ENCODE results near the gene OR1F1. TPM values are rescaled to one million over a fixed set of nuclear protein-coding genes. Genes with fewer than 3 reads are reported as not detected.

The OR1F1 gene
- total and polyA plus RNA-seq, 2 donors (not counting 1 experiment from before 2014, with no cell fraction given): not detected

DNA sequence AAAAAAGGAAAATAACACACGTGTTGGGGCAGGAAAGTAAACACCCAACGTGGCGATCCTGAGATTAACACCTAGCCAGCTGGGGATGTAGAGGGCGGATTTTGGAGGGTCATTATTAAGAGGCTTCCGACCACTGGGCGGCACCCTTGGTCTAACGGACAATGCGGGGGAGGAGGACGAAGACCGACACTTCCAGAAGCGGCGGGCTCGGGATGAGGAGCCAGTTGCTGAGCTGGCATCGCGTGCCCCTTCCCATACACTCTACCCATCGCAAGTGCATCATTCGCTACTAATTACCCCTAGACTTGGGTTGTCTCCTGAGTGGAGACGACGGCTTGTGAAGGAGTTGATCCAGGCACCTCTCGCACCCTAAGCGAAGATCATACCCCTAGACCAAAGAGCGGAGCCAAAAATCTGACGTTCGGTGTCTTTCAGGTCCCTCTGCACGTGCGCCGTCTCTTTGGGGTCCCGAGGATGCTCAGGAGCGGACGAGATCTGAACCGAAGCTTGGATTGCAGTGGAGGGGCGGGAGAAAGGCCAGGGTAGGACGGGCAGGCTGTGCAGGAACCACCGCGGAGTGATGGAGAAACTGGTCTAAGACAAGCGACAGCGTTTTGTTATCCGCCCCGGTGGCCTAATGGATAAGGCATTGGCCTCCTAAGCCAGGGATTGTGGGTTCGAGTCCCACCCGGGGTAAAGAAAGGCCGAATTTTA lies 35.6 kb upstream of the OR1F1 start:
- Mint-ChIP-seq H3K27me3 (no peaks in the 10 kb centered on the region), H3K27ac (peak overlapping the region; percentile 93), H3K4me3 (peak overlapping the region; percentile 87), H3K4me1 (peaks cover 31% of the 10 kb centered on the region), H3K9me3 (ENCODE audit: insufficient read depth) (peaks cover 5% of the 10 kb centered on the region)
- H3K36me3 ChIP-seq (replicated peaks in 1 of 2; ENCODE audit: control extremely low read depth in 1 of 2, control insufficient read depth in 1 of 2, extremely low read depth in 1 of 2, insufficient read depth in 2 of 2, low read length in 1 of 2): no peaks in the 10 kb centered on the region
- intact Hi-C loops (cut with micrococcal nuclease): loop anchor here (1.0 to 10.0 kb wide), 7 partner anchors 14 to 305 kb away; partner anchors contain the start of genes HCFC1R1, THOC6, TNFRSF12A and ZNF263
- 2% methylated on average over 38 of the region's 42 CpGs for WGBS (ENCODE audit: insufficient coverage)
- peak overlapping the region in 1 of 2 donors; percentile 15 for H3K27ac ChIP-seq (ENCODE audit: low read length in 2 of 2)
- POLR2A ChIA-PET: interaction anchor here (0.6 kb wide), 1 partner anchor 20 kb away, joined by 3 read pairs; no protein-coding TSS in a partner anchor
- H3K4me2 ChIP-seq (replicated peaks; ENCODE audit: low read depth, low read length, poor library complexity, severe bottlenecking): peak overlapping the region; percentile 92
- H3K9ac ChIP-seq (ENCODE audit: low read length): peak overlapping the region; percentile 51
- peak overlapping the region; percentile 78 for H2AFZ ChIP-seq (ENCODE audit: insufficient read depth, low read depth, low read length, poor library complexity, severe bottlenecking)
- CTCF ChIA-PET: interaction anchor here (0.6 to 1.6 kb wide), 6 partner anchors 13 to 50 kb away, joined by 3 to 9 read pairs (median 4); no protein-coding TSS in a partner anchor
- ATAC-seq (ENCODE audit: low read depth) (peak; percentile 6), DNase-seq (peak; percentile 83)
- H3K4me3 ChIP-seq (ENCODE audit: control extremely low read depth in 1 of 5, extremely low read depth in 1 of 5, insufficient read depth in 1 of 5, low read depth in 2 of 5, low read length in 4 of 5): peak overlapping the region in 4 of 5 experiments; percentile 23 to 47 (median 42)
- no peaks in the 10 kb centered on the region for H3K79me2 ChIP-seq (ENCODE audit: control insufficient read depth, insufficient read depth, low read length)
- H3K9me3 ChIP-seq (ENCODE audit: control extremely low read depth in 1 of 3, control insufficient read depth in 2 of 3, insufficient read depth in 1 of 3, low read length in 2 of 3): peaks cover 0 to 38% (median 3%) of the 10 kb centered on the region in 3 donors
- peaks cover 22 to 38% of the 10 kb centered on the region in 2 donors for H3K4me1 ChIP-seq (ENCODE audit: control insufficient read depth in 2 of 2, insufficient read depth in 2 of 2, low read length in 2 of 2)
- no peaks in the 10 kb centered on the region for H3K27me3 ChIP-seq (replicated peaks in 1 of 4; ENCODE audit: control extremely low read depth in 1 of 4, control insufficient read depth in 3 of 4, insufficient read depth in 4 of 4, low read length in 3 of 4)
- H4K20me1 ChIP-seq (ENCODE audit: control insufficient read depth, insufficient read depth, low read length, poor library complexity, severe bottlenecking): no peaks in the 10 kb centered on the region
- TF ChIP-seq EZH2 (IDR thresholded peaks at IDR 0.05; ENCODE audit: borderline replicate concordance, insufficient read depth, low read depth, low read length, poor library complexity, severe bottlenecking): no peak
- no peak for TF ChIP-seq CTCF (IDR thresholded peaks at IDR 0.05)

- ATAC-seq (ENCODE audit: low read depth) (no peak), DNase-seq (no peak)
- WGBS (ENCODE audit: insufficient coverage): no CpG with 5 or more reads among the region's 8 CpGs
- Histone ChIP-seq H3K27ac (ENCODE audit: low read length in 2 of 2) (peak overlapping the region in 1 of 2 donors; percentile 15), H3K9ac (ENCODE audit: low read length) (peak overlapping the region; percentile 51), H3K4me3 (ENCODE audit: control extremely low read depth in 1 of 5, extremely low read depth in 1 of 5, insufficient read depth in 1 of 5, low read depth in 2 of 5, low read length in 4 of 5) (peak overlapping the region in 2 of 5 experiments; percentile 42 to 43), H2AFZ (ENCODE audit: insufficient read depth, low read depth, low read length, poor library complexity, severe bottlenecking) (peak overlapping the region; percentile 78), H4K20me1 (ENCODE audit: control insufficient read depth, insufficient read depth, low read length, poor library complexity, severe bottlenecking) (no peaks in the 10 kb centered on the region), H3K36me3 (replicated peaks in 1 of 2; ENCODE audit: control extremely low read depth in 1 of 2, control insufficient read depth in 1 of 2, extremely low read depth in 1 of 2, insufficient read depth in 2 of 2, low read length in 1 of 2) (no peaks in the 10 kb centered on the region), H3K9me3 (ENCODE audit: control extremely low read depth in 1 of 3, control insufficient read depth in 2 of 3, insufficient read depth in 1 of 3, low read length in 2 of 3) (peaks cover 0 to 38% (median 3%) of the 10 kb centered on the region in 3 donors), H3K27me3 (replicated peaks in 1 of 4; ENCODE audit: control extremely low read depth in 1 of 4, control insufficient read depth in 3 of 4, insufficient read depth in 4 of 4, low read length in 3 of 4) (no peaks in the 10 kb centered on the region), H3K79me2 (ENCODE audit: control insufficient read depth, insufficient read depth, low read length) (no peaks in the 10 kb centered on the region), H3K4me1 (ENCODE audit: control insufficient read depth in 2 of 2, insufficient read depth in 2 of 2, low read length in 2 of 2) (peaks cover 27 to 44% of the 10 kb centered on the region in 2 donors), H3K4me2 (replicated peaks; ENCODE audit: low read depth, low read length, poor library complexity, severe bottlenecking) (peak overlapping the region; percentile 92)
- no peaks in the 10 kb centered on the region for H3K27me3 Mint-ChIP-seq
- CTCF ChIA-PET: interaction anchor here (1.0 to 1.6 kb wide), 4 partner anchors 12 to 46 kb away, joined by 3 to 9 read pairs (median 6); no protein-coding TSS in a partner anchor
- H3K4me3 Mint-ChIP-seq: peak overlapping the region; percentile 87
- H3K27ac Mint-ChIP-seq: peak overlapping the region; percentile 93
- H3K9me3 Mint-ChIP-seq (ENCODE audit: insufficient read depth): peaks cover 5% of the 10 kb centered on the region
- POLR2A ChIA-PET: no interaction called here
- peaks cover 36% of the 10 kb centered on the region for H3K4me1 Mint-ChIP-seq
- no peak for TF ChIP-seq CTCF (IDR thresholded peaks at IDR 0.05)
- TF ChIP-seq EZH2 (IDR thresholded peaks at IDR 0.05; ENCODE audit: borderline replicate concordance, insufficient read depth, low read depth, low read length, poor library complexity, severe bottlenecking): no peak
- intact Hi-C loops (cut with micrococcal nuclease): loop anchor here (1.0 to 10.0 kb wide), 7 partner anchors 14 to 304 kb away; partner anchors contain the start of genes HCFC1R1, THOC6, TNFRSF12A and ZNF263
Measured at GRCh38 chr16:3152991-3153368, 35.0 kb upstream of the OR1F1 start.
